ENCODE measurements around the gene ADARB1. TPM values are rescaled to one million over a fixed set of nuclear protein-coding genes. Genes with fewer than 3 reads are reported as not detected.

Gene ADARB1
- total and polyA plus RNA-seq, 2 of the 4 experiments (the other 2 are of a cell fraction): 39.8 to 47.3 TPM

- intact Hi-C loops (cut with micrococcal nuclease) (no loop called here), dilution Hi-C loops (cut with HindIII; ENCODE audit: low sequenced_read_pairs, unreplicated experiment) (no loop called here), in situ Hi-C loops (cut with MboI; ENCODE audit: low sequenced_read_pairs) (no loop called here)
- Histone ChIP-seq H3K9ac (ENCODE audit: low read depth, low read length) (no peak overlapping the region), H4K5ac (ENCODE audit: low read depth, low read length) (no peak overlapping the region), H2AK5ac (ENCODE audit: low read depth, low read length) (no peak overlapping the region), H3K27me3 (ENCODE audit: control insufficient read depth, insufficient read depth, low read length) (no peaks in the 10 kb centered on the region), H2BK5ac (ENCODE audit: low read depth, low read length, poor library complexity, severe bottlenecking) (no peak overlapping the region), H2AFZ (replicated peaks; ENCODE audit: low read length, poor library complexity) (no peak overlapping the region), H2BK20ac (ENCODE audit: low read depth, low read length) (no peak overlapping the region), H3K4me3 (ENCODE audit: insufficient read depth, low read depth, low read length) (no peak overlapping the region), H3K4ac (ENCODE audit: low read depth, low read length) (no peak overlapping the region), H3K23ac (ENCODE audit: low read depth, low read length) (peak overlapping the region; percentile 66; the same call in 1 of the 2 replicates), H3K14ac (replicated peaks; ENCODE audit: low read depth, low read length) (no peak overlapping the region), H4K20me1 (ENCODE audit: insufficient read depth, low read length) (peaks cover 70% of the 10 kb centered on the region), H3K36me3 (ENCODE audit: control insufficient read depth, insufficient read depth, low read length) (peaks cover 36% of the 10 kb centered on the region), H3K27ac (ENCODE audit: insufficient read depth, low read length) (no peak overlapping the region), H3K9me3 (ENCODE audit: control insufficient read depth, insufficient read depth, low read length) (no peaks in the 10 kb centered on the region), H4K8ac (ENCODE audit: low read depth in 2 of 2, low read length in 2 of 2) (peak overlapping the region in 1 of 2 experiments; percentile 21; a peak in 1 of 4 replicates), H3K4me2 (ENCODE audit: low read depth, low read length) (no peak overlapping the region; the same call in 1 of the 2 replicates), H2BK120ac (ENCODE audit: low read depth, low read length) (no peak overlapping the region), H3K79me1 (ENCODE audit: low read depth in 1 of 2, low read length in 2 of 2) (peaks cover 43 to 85% of the 10 kb centered on the region in 2 experiments), H3K9me1 (ENCODE audit: insufficient read depth, low read length) (peaks cover 41% of the 10 kb centered on the region), H2BK15ac (ENCODE audit: low read depth, low read length) (no peak overlapping the region), H4K91ac (ENCODE audit: insufficient read depth, low read depth, low read length) (no peak overlapping the region), H3K56ac (ENCODE audit: extremely low read depth, insufficient read depth, low read length) (no peak overlapping the region), H3K4me1 (ENCODE audit: control insufficient read depth, insufficient read depth, low read length) (peaks cover 40% of the 10 kb centered on the region), H3K18ac (ENCODE audit: low read depth, low read length) (no peak overlapping the region), H2AK9ac (replicated peaks; ENCODE audit: low read depth, low read length, poor library complexity) (peak overlapping the region; percentile 2)
- WGBS, 2 experiments (ENCODE audit: extremely low coverage in 2 of 2, insufficient read length in 1 of 2): 80% methylated on average over 2 of the region's 6 CpGs; no CpG with 5 or more reads in 1 of the 2 experiments
- BruUV-seq (replicated peaks): no TSS peak
- no peak for ATAC-seq (ENCODE audit: low read depth)
- ChIA-PET POLR2A (ENCODE audit: unreplicated experiment) (no interaction called here), CTCF (no interaction called here)
- no peak for TF ChIP-seq RFX5 (IDR thresholded peaks at IDR 0.05; ENCODE audit: low read depth, low read length)
- TF ChIP-seq RAD21 (IDR thresholded peaks at IDR 0.05; ENCODE audit: low read length): no peak
- no peak for TF ChIP-seq MXI1 (IDR thresholded peaks at IDR 0.05; ENCODE audit: borderline replicate concordance, low read depth, low read length)
- TF ChIP-seq POLR2A (IDR thresholded peaks at IDR 0.05; ENCODE audit: low read depth, low read length): no peak
- no peak for TF ChIP-seq CEBPB (IDR thresholded peaks at IDR 0.05; ENCODE audit: low read depth, low read length)
- TF ChIP-seq MAZ (IDR thresholded peaks at IDR 0.05; ENCODE audit: borderline replicate concordance, low read depth, low read length): no peak
- no peak for TF ChIP-seq MAFK (IDR thresholded peaks at IDR 0.05; ENCODE audit: low read depth, low read length)
- TF ChIP-seq, protein P1, sequence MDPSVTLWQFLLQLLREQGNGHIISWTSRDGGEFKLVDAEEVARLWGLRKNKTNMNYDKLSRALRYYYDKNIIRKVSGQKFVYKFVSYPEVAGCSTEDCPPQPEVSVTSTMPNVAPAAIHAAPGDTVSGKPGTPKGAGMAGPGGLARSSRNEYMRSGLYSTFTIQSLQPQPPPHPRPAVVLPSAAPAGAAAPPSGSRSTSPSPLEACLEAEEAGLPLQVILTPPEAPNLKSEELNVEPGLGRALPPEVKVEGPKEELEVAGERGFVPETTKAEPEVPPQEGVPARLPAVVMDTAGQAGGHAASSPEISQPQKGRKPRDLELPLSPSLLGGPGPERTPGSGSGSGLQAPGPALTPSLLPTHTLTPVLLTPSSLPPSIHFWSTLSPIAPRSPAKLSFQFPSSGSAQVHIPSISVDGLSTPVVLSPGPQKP (IDR thresholded peaks at IDR 0.05; ENCODE audit: borderline replicate concordance, low read depth, low read length): no peak
- TF ChIP-seq SMC3 (IDR thresholded peaks at IDR 0.05; ENCODE audit: low read depth, low read length): no peak
- no peak for TF ChIP-seq CTCF (conservative IDR thresholded peaks at IDR 0.05; ENCODE audit: low read depth, low read length)
- TF ChIP-seq BHLHE40 (IDR thresholded peaks at IDR 0.05; ENCODE audit: low read depth, low read length): no peak
- no peak for TF ChIP-seq RCOR1 (IDR thresholded peaks at IDR 0.05; ENCODE audit: insufficient replicate concordance, low read length)
- no peak for TF ChIP-seq NFE2L2 (IDR thresholded peaks at IDR 0.05; ENCODE audit: low read depth, low read length)
- no peak for TF ChIP-seq CHD1 (IDR thresholded peaks at IDR 0.05; ENCODE audit: low read depth, low read length)
- no peak for TF ChIP-seq FOS (IDR thresholded peaks at IDR 0.05; ENCODE audit: low read depth, low read length)
- TF ChIP-seq, protein P2, sequence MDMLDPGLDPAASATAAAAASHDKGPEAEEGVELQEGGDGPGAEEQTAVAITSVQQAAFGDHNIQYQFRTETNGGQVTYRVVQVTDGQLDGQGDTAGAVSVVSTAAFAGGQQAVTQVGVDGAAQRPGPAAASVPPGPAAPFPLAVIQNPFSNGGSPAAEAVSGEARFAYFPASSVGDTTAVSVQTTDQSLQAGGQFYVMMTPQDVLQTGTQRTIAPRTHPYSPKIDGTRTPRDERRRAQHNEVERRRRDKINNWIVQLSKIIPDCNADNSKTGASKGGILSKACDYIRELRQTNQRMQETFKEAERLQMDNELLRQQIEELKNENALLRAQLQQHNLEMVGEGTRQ (IDR thresholded peaks at IDR 0.05; ENCODE audit: low read depth, low read length): no peak
- no peak for DNase-seq
Observed at GRCh38 chr21:45164838-45165237, 90.5 kb downstream of the ADARB1 start.

Measured in IMR-90 (cell line).